ENCODE measurements around the gene KDM2B.

DNA sequence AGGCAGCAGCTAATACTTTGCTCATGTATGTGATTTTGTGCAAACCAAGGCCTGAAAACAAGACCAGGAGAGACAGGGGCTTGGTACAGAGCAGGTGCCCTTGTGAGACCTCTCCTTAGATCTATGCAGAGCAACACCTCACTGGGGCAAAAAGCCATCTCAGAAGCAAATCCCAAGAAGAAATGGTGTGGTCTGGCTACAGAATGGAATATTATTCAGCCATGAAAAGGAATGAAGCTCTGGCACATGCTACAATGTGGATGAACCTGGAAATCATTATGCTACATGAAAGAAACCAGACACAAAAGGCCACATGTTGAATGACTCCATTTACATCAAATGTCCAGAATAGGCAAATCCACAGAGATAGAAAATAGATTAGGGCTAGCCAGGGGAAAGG lies 61.6 kb downstream of the KDM2B start:
- TF ChIP-seq RFX5 (IDR thresholded peaks at IDR 0.05; ENCODE audit: borderline replicate concordance, low read depth, low read length) (no peak), CTCF (IDR thresholded peaks at IDR 0.05; ENCODE audit: control extremely low read depth in 1 of 3, insufficient read depth in 1 of 3, low read depth in 1 of 3, low read length in 3 of 3) (no peak), EP300 (IDR thresholded peaks at IDR 0.05; ENCODE audit: borderline replicate concordance in 1 of 2, low read depth in 2 of 2, low read length in 2 of 2) (no peak), ZNF274 (IDR thresholded peaks at IDR 0.05; ENCODE audit: borderline replicate concordance, extremely low read depth, low read length) (no peak), RXRA (IDR thresholded peaks at IDR 0.05; ENCODE audit: insufficient read depth, low read depth, low read length) (no peak), SIRT6 (IDR thresholded peaks at IDR 0.05; ENCODE audit: low read length) (no peak), MAX (IDR thresholded peaks at IDR 0.05) (no peak), RAD21 (IDR thresholded peaks at IDR 0.05 in 1 of 2, conservative IDR thresholded peaks at IDR 0.05 in 1 of 2; ENCODE audit: low read depth in 2 of 2, low read length in 2 of 2) (no peak), KDM1A (IDR thresholded peaks at IDR 0.05; ENCODE audit: borderline replicate concordance, low read length) (no peak), POLR2A (IDR thresholded peaks at IDR 0.05; ENCODE audit: control extremely low read depth in 1 of 2, low read depth in 2 of 2, low read length in 2 of 2) (no peak), POLR2AphosphoS5 (IDR thresholded peaks at IDR 0.05; ENCODE audit: low read depth, low read length) (no peak), SP2 (IDR thresholded peaks at IDR 0.05; ENCODE audit: low read length) (no peak)
